SJCRH30 (cell line): ENCODE data around the gene VRK2. TPM values are rescaled to one million over a fixed set of nuclear protein-coding genes. Genes with fewer than 3 reads are reported as not detected.

Source experiments
- DNase-seq, 2 experiments: peaks; one replicate each; pipeline ENCODE4 v3.0.0-alpha.2; 2015 to 2020
- H3K27ac ChIP-seq: fragments of 250-450 bp; sonication (Bioruptor Pico); 2 replicates; pipeline ENCODE4 v1.5.1; 2020; ENCODE audit warnings: mild to moderate bottlenecking, moderate library complexity
- H3K27me3 ChIP-seq: fragments of 250-450 bp; sonication (Bioruptor Pico); 2 replicates; pipeline ENCODE4 v1.5.1; 2020; ENCODE audit warnings: mild to moderate bottlenecking, moderate library complexity
- H3K36me3 ChIP-seq: fragments of 250-450 bp; sonication (Bioruptor Pico); 2 replicates; pipeline ENCODE4 v1.5.1; 2020; ENCODE audit warnings: mild to moderate bottlenecking, moderate library complexity
- H3K4me1 ChIP-seq: fragments of 250-450 bp; sonication (Bioruptor Pico); 2 replicates; pipeline ENCODE4 v1.5.1; 2020; ENCODE audit warnings: mild to moderate bottlenecking, moderate library complexity
- H3K4me3 ChIP-seq: fragments of 250-450 bp; sonication (Bioruptor Pico); 2 replicates; pipeline ENCODE4 v1.5.1; 2020; ENCODE audit warnings: mild to moderate bottlenecking, moderate library complexity
- H3K9me3 ChIP-seq: fragments of 250-450 bp; sonication (Bioruptor Pico); replicated peaks from 2 replicates; pipeline ENCODE4 v1.5.1; 2020; ENCODE audit warnings: mild to moderate bottlenecking, moderate library complexity
- total RNA-seq: library from RNA; depleted of rRNA; stranded (reverse); fragments of >200 nt; shearing (Covaris generic); gene quantifications from 2 replicates; pipeline ENCODE4 v1.2.3, GENCODE V29; 2014; rRNA removed

VRK2 gene
- total RNA-seq: 5.8 and 6.8 TPM in 2 replicates

- DNase-seq: peak; percentile 75 to 82
- Histone ChIP-seq H3K9me3 (no peaks in the 10 kb centered on the region), H3K27me3 (no peaks in the 10 kb centered on the region), H3K36me3 (no peaks in the 10 kb centered on the region), H3K27ac (peak within 1 kb of the TSS; percentile 74), H3K4me1 (peaks cover 13% of the 10 kb centered on the region), H3K4me3 (peak within 1 kb of the TSS; percentile 65)
These were observed at the start of gene VRK2 for GRCh38 chr2:58046585-58047372. Gene VRK2 (plus strand): TSS chr2:58046806. CDS start chr2:58048832, 2,026 bp downstream.

GRCh38 chr2:58006256-58006951 lies 40.2 kb upstream of the VRK2 start:
- H3K9me3 ChIP-seq: no peaks in the 10 kb centered on the region
- no peaks in the 10 kb centered on the region for H3K4me1 ChIP-seq
- H3K27ac ChIP-seq: no peak overlapping the region
- no peaks in the 10 kb centered on the region for H3K36me3 ChIP-seq
- no peak overlapping the region for H3K4me3 ChIP-seq
- DNase-seq: no peak
- H3K27me3 ChIP-seq: no peaks in the 10 kb centered on the region

- H3K4me3 ChIP-seq: no peak overlapping the region
- no peaks in the 10 kb centered on the region for H3K36me3 ChIP-seq
- no peak overlapping the region for H3K27ac ChIP-seq
- no peaks in the 10 kb centered on the region for H3K9me3 ChIP-seq
- DNase-seq: no peak
- no peaks in the 10 kb centered on the region for H3K27me3 ChIP-seq
- H3K4me1 ChIP-seq: no peaks in the 10 kb centered on the region
These were observed 39.7 kb upstream of the VRK2 start for GRCh38 chr2:58006952-58007284.

- DNase-seq: no peak
- H3K9me3 ChIP-seq: no peaks in the 10 kb centered on the region
- no peaks in the 10 kb centered on the region for H3K4me1 ChIP-seq
- H3K4me3 ChIP-seq: no peak overlapping the region
- H3K27me3 ChIP-seq: no peaks in the 10 kb centered on the region
- no peak overlapping the region for H3K27ac ChIP-seq
- no peaks in the 10 kb centered on the region for H3K36me3 ChIP-seq
These were observed 36.0 kb upstream of the VRK2 start for GRCh38 chr2:58010599-58010998.

GRCh38 chr2:58019229-58019628 lies 27.4 kb upstream of the VRK2 start:
- peaks cover 3% of the 10 kb centered on the region; the same call in 1 of the 2 replicates for H3K4me1 ChIP-seq
- no peaks in the 10 kb centered on the region; the same call in 1 of the 2 replicates for H3K27me3 ChIP-seq
- H3K9me3 ChIP-seq: no peaks in the 10 kb centered on the region
- no peak overlapping the region for H3K4me3 ChIP-seq
- no peaks in the 10 kb centered on the region for H3K36me3 ChIP-seq
- no peak overlapping the region for H3K27ac ChIP-seq
- DNase-seq: no peak

GRCh38 chr2:58025150-58025933 lies 21.3 kb upstream of the VRK2 start:
- H3K27ac ChIP-seq: no peak overlapping the region
- DNase-seq: no peak
- no peaks in the 10 kb centered on the region; the same call in 1 of the 2 replicates for H3K27me3 ChIP-seq
- no peaks in the 10 kb centered on the region for H3K9me3 ChIP-seq
- H3K4me1 ChIP-seq: peaks cover 3% of the 10 kb centered on the region; the same call in 1 of the 2 replicates
- H3K36me3 ChIP-seq: no peaks in the 10 kb centered on the region
- no peak overlapping the region for H3K4me3 ChIP-seq

- Histone ChIP-seq H3K4me3 (no peak overlapping the region), H3K9me3 (no peaks in the 10 kb centered on the region), H3K36me3 (no peaks in the 10 kb centered on the region), H3K27ac (no peak overlapping the region), H3K27me3 (no peaks in the 10 kb centered on the region; the same call in 1 of the 2 replicates), H3K4me1 (peaks cover 3% of the 10 kb centered on the region; the same call in 1 of the 2 replicates)
- DNase-seq: no peak
These were observed 19.6 kb upstream of the VRK2 start for GRCh38 chr2:58027029-58027428.

GRCh38 chr2:58030771-58031170 lies 15.8 kb upstream of the VRK2 start:
- no peaks in the 10 kb centered on the region for H3K4me1 ChIP-seq
- H3K27ac ChIP-seq: no peak overlapping the region
- no peak for DNase-seq

GRCh38 chr2:58032016-58032763 lies 14.4 kb upstream of the VRK2 start:
- Histone ChIP-seq H3K27me3 (no peaks in the 10 kb centered on the region), H3K4me1 (no peaks in the 10 kb centered on the region), H3K36me3 (no peaks in the 10 kb centered on the region), H3K27ac (no peak overlapping the region), H3K4me3 (no peak overlapping the region), H3K9me3 (no peaks in the 10 kb centered on the region)
- no peak for DNase-seq

More at GRCh38 chr2:58030771-58031170, 15.8 kb upstream of the VRK2 start:
- no peaks in the 10 kb centered on the region for H3K36me3 ChIP-seq
- no peak overlapping the region for H3K4me3 ChIP-seq
- H3K27me3 ChIP-seq: no peaks in the 10 kb centered on the region
- H3K9me3 ChIP-seq: no peaks in the 10 kb centered on the region

- no peaks in the 10 kb centered on the region for H3K36me3 ChIP-seq
- H3K27ac ChIP-seq: no peak overlapping the region
- H3K9me3 ChIP-seq: no peaks in the 10 kb centered on the region
- H3K27me3 ChIP-seq: no peaks in the 10 kb centered on the region
- no peak overlapping the region for H3K4me3 ChIP-seq
- H3K4me1 ChIP-seq: no peaks in the 10 kb centered on the region
- DNase-seq: no peak
These were observed 13.9 kb upstream of the VRK2 start for GRCh38 chr2:58032764-58033080.

GRCh38 chr2:58033530-58033929 lies 13.1 kb upstream of the VRK2 start:
- Histone ChIP-seq H3K9me3 (no peaks in the 10 kb centered on the region), H3K4me1 (no peaks in the 10 kb centered on the region), H3K27me3 (no peaks in the 10 kb centered on the region), H3K4me3 (no peak overlapping the region), H3K36me3 (no peaks in the 10 kb centered on the region), H3K27ac (no peak overlapping the region)
- no peak for DNase-seq

GRCh38 chr2:58035352-58035751 lies 11.3 kb upstream of the VRK2 start:
- Histone ChIP-seq H3K27me3 (no peaks in the 10 kb centered on the region), H3K9me3 (no peaks in the 10 kb centered on the region), H3K4me1 (no peaks in the 10 kb centered on the region), H3K36me3 (no peaks in the 10 kb centered on the region), H3K27ac (no peak overlapping the region), H3K4me3 (no peak overlapping the region)
- no peak for DNase-seq

GRCh38 chr2:58039170-58039611 lies 7.4 kb upstream of the VRK2 start:
- Histone ChIP-seq H3K9me3 (no peaks in the 10 kb centered on the region), H3K36me3 (no peaks in the 10 kb centered on the region), H3K4me1 (peaks cover 13% of the 10 kb centered on the region), H3K27ac (no peak overlapping the region), H3K4me3 (no peak overlapping the region), H3K27me3 (no peaks in the 10 kb centered on the region)
- DNase-seq: no peak

- Histone ChIP-seq H3K27ac (no peak overlapping the region), H3K9me3 (no peaks in the 10 kb centered on the region), H3K4me1 (peaks cover 13% of the 10 kb centered on the region), H3K36me3 (no peaks in the 10 kb centered on the region), H3K27me3 (no peaks in the 10 kb centered on the region), H3K4me3 (no peak overlapping the region)
- peak; percentile 22 to 56 for DNase-seq
These were observed 4.1 kb upstream of the VRK2 start for GRCh38 chr2:58042486-58042970.
